ENCODE measurements around the gene UFSP2.
A peak's percentile ranks its signal among the peaks of the same experiment; 100 is the strongest.

Gene UFSP2

GRCh38 chr4:185395956-185396723, 29.6 kb downstream of the UFSP2 start:
- Histone ChIP-seq H3K27me3 (ENCODE audit: control insufficient read depth, insufficient read depth, low read length) (peaks cover 19% of the 10 kb centered on the region), H3K4me3 (ENCODE audit: low read length) (peak overlapping the region; percentile 71), H3K9ac (ENCODE audit: low read length) (peak overlapping the region; percentile 43), H3K36me3 (ENCODE audit: control insufficient read depth, low read depth, low read length) (peaks cover 7% of the 10 kb centered on the region), H3K27ac (ENCODE audit: low read length) (no peak overlapping the region), H3K9me3 (ENCODE audit: control insufficient read depth, low read depth, low read length) (no peaks in the 10 kb centered on the region), H3K4me1 (ENCODE audit: control insufficient read depth, low read depth, low read length) (peaks cover 5% of the 10 kb centered on the region)

- H3K27me3 ChIP-seq (ENCODE audit: control insufficient read depth, insufficient read depth, low read length) = peaks cover 19% of the 10 kb centered on the region
- H3K9me3 ChIP-seq (ENCODE audit: control insufficient read depth, low read depth, low read length) = no peaks in the 10 kb centered on the region
- peaks cover 7% of the 10 kb centered on the region for H3K36me3 ChIP-seq (ENCODE audit: control insufficient read depth, low read depth, low read length)
- H3K4me1 ChIP-seq (ENCODE audit: control insufficient read depth, low read depth, low read length) = peaks cover 5% of the 10 kb centered on the region
- peak within 1 kb of the TSS; percentile 71 for H3K4me3 ChIP-seq (ENCODE audit: low read length)
- peak within 1 kb of the TSS; percentile 43 for H3K9ac ChIP-seq (ENCODE audit: low read length)
- no peak within 1 kb of the TSS for H3K27ac ChIP-seq (ENCODE audit: low read length)
Measured at GRCh38 chr4:185395238-185395955, 30.4 kb downstream of the UFSP2 start, which contains the start of gene LRP2BP. TSS of gene LRP2BP (minus strand) at chr4:185395924. CDS start at chr4:185378186, 17,738 bp downstream.

GRCh38 chr4:185394568-185395237, 31.1 kb downstream of the UFSP2 start:
- Histone ChIP-seq H3K27ac (ENCODE audit: low read length) (no peak overlapping the region), H3K27me3 (ENCODE audit: control insufficient read depth, insufficient read depth, low read length) (peaks cover 19% of the 10 kb centered on the region), H3K36me3 (ENCODE audit: control insufficient read depth, low read depth, low read length) (peaks cover 3% of the 10 kb centered on the region), H3K4me1 (ENCODE audit: control insufficient read depth, low read depth, low read length) (peaks cover 5% of the 10 kb centered on the region), H3K4me3 (ENCODE audit: low read length) (no peak overlapping the region), H3K9me3 (ENCODE audit: control insufficient read depth, low read depth, low read length) (no peaks in the 10 kb centered on the region), H3K9ac (ENCODE audit: low read length) (no peak overlapping the region)

GRCh38 chr4:185392156-185392555, 33.6 kb downstream of the UFSP2 start:
- Histone ChIP-seq H3K9ac (ENCODE audit: low read length) (no peak overlapping the region), H3K27me3 (ENCODE audit: control insufficient read depth, insufficient read depth, low read length) (peaks cover 14% of the 10 kb centered on the region), H3K9me3 (ENCODE audit: control insufficient read depth, low read depth, low read length) (no peaks in the 10 kb centered on the region), H3K4me3 (ENCODE audit: low read length) (no peak overlapping the region), H3K36me3 (ENCODE audit: control insufficient read depth, low read depth, low read length) (no peaks in the 10 kb centered on the region), H3K4me1 (ENCODE audit: control insufficient read depth, low read depth, low read length) (peaks cover 1% of the 10 kb centered on the region), H3K27ac (ENCODE audit: low read length) (no peak overlapping the region)

- H3K9me3 ChIP-seq (ENCODE audit: control insufficient read depth, low read depth, low read length) = no peaks in the 10 kb centered on the region
- no peak overlapping the region for H3K9ac ChIP-seq (ENCODE audit: low read length)
- H3K36me3 ChIP-seq (ENCODE audit: control insufficient read depth, low read depth, low read length) = no peaks in the 10 kb centered on the region
- no peaks in the 10 kb centered on the region for H3K4me1 ChIP-seq (ENCODE audit: control insufficient read depth, low read depth, low read length)
- H3K27me3 ChIP-seq (ENCODE audit: control insufficient read depth, insufficient read depth, low read length) = peaks cover 14% of the 10 kb centered on the region
- no peak overlapping the region for H3K27ac ChIP-seq (ENCODE audit: low read length)
- H3K4me3 ChIP-seq (ENCODE audit: low read length) = no peak overlapping the region
Measured at GRCh38 chr4:185390941-185391340, 34.8 kb downstream of the UFSP2 start.

- no peaks in the 10 kb centered on the region for H3K27me3 ChIP-seq (ENCODE audit: control insufficient read depth, insufficient read depth, low read length)
- no peak overlapping the region for H3K27ac ChIP-seq (ENCODE audit: low read length)
- H3K36me3 ChIP-seq (ENCODE audit: control insufficient read depth, low read depth, low read length) = no peaks in the 10 kb centered on the region
- no peaks in the 10 kb centered on the region for H3K9me3 ChIP-seq (ENCODE audit: control insufficient read depth, low read depth, low read length)
- no peak overlapping the region for H3K4me3 ChIP-seq (ENCODE audit: low read length)
- H3K4me1 ChIP-seq (ENCODE audit: control insufficient read depth, low read depth, low read length) = no peaks in the 10 kb centered on the region
- H3K9ac ChIP-seq (ENCODE audit: low read length) = no peak overlapping the region
Measured at GRCh38 chr4:185387957-185388356, 37.8 kb downstream of the UFSP2 start.

GRCh38 chr4:185384930-185385331, 40.8 kb downstream of the UFSP2 start:
- Histone ChIP-seq H3K27ac (ENCODE audit: low read length) (no peak overlapping the region), H3K4me3 (ENCODE audit: low read length) (no peak overlapping the region), H3K27me3 (ENCODE audit: control insufficient read depth, insufficient read depth, low read length) (no peaks in the 10 kb centered on the region), H3K9me3 (ENCODE audit: control insufficient read depth, low read depth, low read length) (peaks cover 5% of the 10 kb centered on the region), H3K9ac (ENCODE audit: low read length) (no peak overlapping the region), H3K36me3 (ENCODE audit: control insufficient read depth, low read depth, low read length) (no peaks in the 10 kb centered on the region), H3K4me1 (ENCODE audit: control insufficient read depth, low read depth, low read length) (no peaks in the 10 kb centered on the region)

GRCh38 chr4:185384061-185384460, 41.7 kb downstream of the UFSP2 start:
- Histone ChIP-seq H3K9ac (ENCODE audit: low read length) (no peak overlapping the region), H3K9me3 (ENCODE audit: control insufficient read depth, low read depth, low read length) (peaks cover 5% of the 10 kb centered on the region), H3K4me3 (ENCODE audit: low read length) (no peak overlapping the region), H3K27ac (ENCODE audit: low read length) (no peak overlapping the region), H3K27me3 (ENCODE audit: control insufficient read depth, insufficient read depth, low read length) (no peaks in the 10 kb centered on the region), H3K36me3 (ENCODE audit: control insufficient read depth, low read depth, low read length) (no peaks in the 10 kb centered on the region), H3K4me1 (ENCODE audit: control insufficient read depth, low read depth, low read length) (no peaks in the 10 kb centered on the region)

GRCh38 chr4:185383451-185383850, 42.3 kb downstream of the UFSP2 start:
- Histone ChIP-seq H3K4me3 (ENCODE audit: low read length) (no peak overlapping the region), H3K9ac (ENCODE audit: low read length) (no peak overlapping the region), H3K27me3 (ENCODE audit: control insufficient read depth, insufficient read depth, low read length) (no peaks in the 10 kb centered on the region), H3K27ac (ENCODE audit: low read length) (no peak overlapping the region), H3K4me1 (ENCODE audit: control insufficient read depth, low read depth, low read length) (no peaks in the 10 kb centered on the region), H3K36me3 (ENCODE audit: control insufficient read depth, low read depth, low read length) (no peaks in the 10 kb centered on the region), H3K9me3 (ENCODE audit: control insufficient read depth, low read depth, low read length) (peaks cover 5% of the 10 kb centered on the region)

- no peak overlapping the region for H3K4me3 ChIP-seq (ENCODE audit: low read length)
Measured at GRCh38 chr4:185382754-185383153, 43.0 kb downstream of the UFSP2 start.

GRCh38 chr4:185381288-185382196, 44.2 kb downstream of the UFSP2 start:
- H3K27ac ChIP-seq (ENCODE audit: low read length) = no peak overlapping the region
- H3K27me3 ChIP-seq (ENCODE audit: control insufficient read depth, insufficient read depth, low read length) = no peaks in the 10 kb centered on the region
- peaks cover 5% of the 10 kb centered on the region for H3K9me3 ChIP-seq (ENCODE audit: control insufficient read depth, low read depth, low read length)
- no peaks in the 10 kb centered on the region for H3K36me3 ChIP-seq (ENCODE audit: control insufficient read depth, low read depth, low read length)
- H3K4me1 ChIP-seq (ENCODE audit: control insufficient read depth, low read depth, low read length) = no peaks in the 10 kb centered on the region
- no peak overlapping the region for H3K9ac ChIP-seq (ENCODE audit: low read length)
- H3K4me3 ChIP-seq (ENCODE audit: low read length) = no peak overlapping the region

More at GRCh38 chr4:185382754-185383153, 43.0 kb downstream of the UFSP2 start:
- no peaks in the 10 kb centered on the region for H3K36me3 ChIP-seq (ENCODE audit: control insufficient read depth, low read depth, low read length)
- H3K27me3 ChIP-seq (ENCODE audit: control insufficient read depth, insufficient read depth, low read length) = no peaks in the 10 kb centered on the region
- H3K27ac ChIP-seq (ENCODE audit: low read length) = no peak overlapping the region
- no peaks in the 10 kb centered on the region for H3K4me1 ChIP-seq (ENCODE audit: control insufficient read depth, low read depth, low read length)
- H3K9me3 ChIP-seq (ENCODE audit: control insufficient read depth, low read depth, low read length) = peaks cover 5% of the 10 kb centered on the region
- no peak overlapping the region for H3K9ac ChIP-seq (ENCODE audit: low read length)
